Tibial nerve (tissue), 3 donors: Measurements from ENCODE around the gene SYP.

ENCODE experiments used
- POLR2A ChIP-seq, 2 donors: fragments of 450-650 bp; IDR thresholded peaks; one replicate each; pipeline ENCODE4 v1.6.1; 2017; ENCODE audit warnings: antibody characterized with exemption in 2 of 2, mild to moderate bottlenecking in 2 of 2, moderate library complexity in 2 of 2
- TF ChIP-seq, protein P1 (sequence below), 5 experiments: fragments of 200-600 bp in 3 of 5; fragments of 450-650 bp in 2 of 5; sonication (generic) in 3 of 5; IDR thresholded peaks; one replicate each; pipeline ENCODE4 v1.5.1; 2016 to 2019; ENCODE audit warnings: antibody characterized with exemption in 5 of 5, mild to moderate bottlenecking in 3 of 5, moderate library complexity in 2 of 5

DNA sequence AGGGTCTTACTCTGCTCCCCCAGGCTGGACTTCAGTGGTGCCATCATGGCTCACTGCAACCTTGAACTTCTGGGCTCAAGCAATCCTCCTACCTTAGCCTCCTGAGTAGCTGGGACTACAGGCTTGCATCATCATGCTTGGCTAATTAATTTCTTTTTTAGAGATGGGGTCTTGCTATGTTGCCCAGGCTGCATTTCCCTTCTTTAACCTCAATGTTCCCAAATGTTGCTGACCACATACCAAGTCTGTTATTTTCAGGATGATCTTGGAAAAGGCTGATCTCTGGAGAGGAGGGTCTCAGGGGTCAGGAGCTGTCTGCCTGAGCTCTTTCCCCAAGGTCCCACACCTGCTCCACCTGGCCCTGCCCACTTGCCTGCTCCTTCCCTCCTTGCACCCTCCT, 20.1 kb upstream of the SYP start:
- TF ChIP-seq, protein P1, sequence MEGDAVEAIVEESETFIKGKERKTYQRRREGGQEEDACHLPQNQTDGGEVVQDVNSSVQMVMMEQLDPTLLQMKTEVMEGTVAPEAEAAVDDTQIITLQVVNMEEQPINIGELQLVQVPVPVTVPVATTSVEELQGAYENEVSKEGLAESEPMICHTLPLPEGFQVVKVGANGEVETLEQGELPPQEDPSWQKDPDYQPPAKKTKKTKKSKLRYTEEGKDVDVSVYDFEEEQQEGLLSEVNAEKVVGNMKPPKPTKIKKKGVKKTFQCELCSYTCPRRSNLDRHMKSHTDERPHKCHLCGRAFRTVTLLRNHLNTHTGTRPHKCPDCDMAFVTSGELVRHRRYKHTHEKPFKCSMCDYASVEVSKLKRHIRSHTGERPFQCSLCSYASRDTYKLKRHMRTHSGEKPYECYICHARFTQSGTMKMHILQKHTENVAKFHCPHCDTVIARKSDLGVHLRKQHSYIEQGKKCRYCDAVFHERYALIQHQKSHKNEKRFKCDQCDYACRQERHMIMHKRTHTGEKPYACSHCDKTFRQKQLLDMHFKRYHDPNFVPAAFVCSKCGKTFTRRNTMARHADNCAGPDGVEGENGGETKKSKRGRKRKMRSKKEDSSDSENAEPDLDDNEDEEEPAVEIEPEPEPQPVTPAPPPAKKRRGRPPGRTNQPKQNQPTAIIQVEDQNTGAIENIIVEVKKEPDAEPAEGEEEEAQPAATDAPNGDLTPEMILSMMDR (IDR thresholded peaks at IDR 0.05), result no peak
- TF ChIP-seq POLR2A (IDR thresholded peaks at IDR 0.05), result no peak
